C4-2B (cell line): ENCODE data around the gene UBL4B.

Source experiments
- H3K27ac ChIP-seq: fragments of 450-650 bp; 2 replicates; pipeline ENCODE4 v1.5.1; 2017
- CTCF ChIP-seq: fragments of 450-650 bp; conservative IDR thresholded peaks from 2 replicates; pipeline ENCODE4 v1.5.1; 2017; ENCODE audit warnings: mild to moderate bottlenecking
- ZFX ChIP-seq: fragments of 450-650 bp; IDR thresholded peaks from 2 replicates; pipeline ENCODE4 v1.6.1; 2017

UBL4B gene

GRCh38 chr1:110094931-110095654 lies 17.1 kb upstream of the UBL4B start:
- no peak for TF ChIP-seq CTCF
- TF ChIP-seq ZFX, result no peak
- H3K27ac ChIP-seq, result no peak overlapping the region

- TF ChIP-seq ZFX (no peak), CTCF (no peak)
- no peak overlapping the region for H3K27ac ChIP-seq
Observed at GRCh38 chr1:110097507-110098221, 14.6 kb upstream of the UBL4B start.

GRCh38 chr1:110098222-110099026 lies 13.8 kb upstream of the UBL4B start:
- no peak overlapping the region for H3K27ac ChIP-seq
- no peak for TF ChIP-seq ZFX
- TF ChIP-seq CTCF, result no peak

- H3K27ac ChIP-seq, result no peak overlapping the region
- no peak for TF ChIP-seq CTCF
- no peak for TF ChIP-seq ZFX
Observed at GRCh38 chr1:110100335-110100734, 11.9 kb upstream of the UBL4B start.

GRCh38 chr1:110102081-110102480 lies 10.2 kb upstream of the UBL4B start:
- H3K27ac ChIP-seq, result no peak overlapping the region
- TF ChIP-seq CTCF, result no peak
- TF ChIP-seq ZFX, result no peak

- H3K27ac ChIP-seq, result no peak overlapping the region
- TF ChIP-seq CTCF, result peak; percentile 97
- peak; percentile 21; the same call in 1 of the 2 replicates for TF ChIP-seq ZFX
Observed at GRCh38 chr1:110106013-110106941, 6.0 kb upstream of the UBL4B start.
